GM21526 (cell line): ENCODE data around the gene EDA.
"Not testable (repeated sequence)": the region's sequence is repeated elsewhere in the genome, so short reads cannot be mapped to it uniquely, and the experiment has no call there.

Experiments used
- ATAC-seq: cut with Tn5 transposase; IDR thresholded peaks from one replicate; pipeline ENCODE4 v1.9.1; 2021; ENCODE audit warnings: moderate library complexity; ENCODE audit not compliant: unreplicated experiment, low FRiP score

Gene EDA

GRCh38 chrX:69740317-69740716 is 124.4 kb downstream of the EDA start:
- no peak for ATAC-seq

GRCh38 chrX:69741721-69742120 is 125.8 kb downstream of the EDA start:
- ATAC-seq = no peak

GRCh38 chrX:69746051-69746450 is 130.1 kb downstream of the EDA start:
- no peak for ATAC-seq

- no peak for ATAC-seq
These were observed 132.1 kb downstream of the EDA start for GRCh38 chrX:69748055-69748454.

- no peak for ATAC-seq
These were observed 144.2 kb downstream of the EDA start for GRCh38 chrX:69759921-69760625.

GRCh38 chrX:69761633-69762032 is 145.7 kb downstream of the EDA start:
- no peak for ATAC-seq

- no peak for ATAC-seq
These were observed 146.4 kb downstream of the EDA start for GRCh38 chrX:69762340-69762739.

GRCh38 chrX:69793260-69793935 is 177.5 kb downstream of the EDA start:
- ATAC-seq = no peak

- no peak for ATAC-seq
These were observed 179.8 kb downstream of the EDA start for GRCh38 chrX:69795702-69796101.

GRCh38 chrX:69807400-69807799 is 191.5 kb downstream of the EDA start:
- ATAC-seq = no peak

GRCh38 chrX:69808375-69808774 is 192.5 kb downstream of the EDA start:
- no peak for ATAC-seq

GRCh38 chrX:69813677-69814076 is 197.8 kb downstream of the EDA start:
- no peak for ATAC-seq

- no peak for ATAC-seq
These were observed 199.2 kb downstream of the EDA start for GRCh38 chrX:69815063-69815462.

GRCh38 chrX:69815519-69815918 is 199.6 kb downstream of the EDA start:
- ATAC-seq = no peak

GRCh38 chrX:69844636-69845035 is 228.7 kb downstream of the EDA start:
- no peak for ATAC-seq

- ATAC-seq = not testable (repeated sequence)
These were observed 244.1 kb downstream of the EDA start for GRCh38 chrX:69859999-69860398.

- ATAC-seq = no peak
These were observed 260.3 kb downstream of the EDA start for GRCh38 chrX:69876221-69876620.

- ATAC-seq = no peak
These were observed 268.3 kb downstream of the EDA start for GRCh38 chrX:69884210-69884609.

- ATAC-seq = no peak
These were observed 280.1 kb downstream of the EDA start for GRCh38 chrX:69896046-69896445.

- ATAC-seq = no peak
These were observed 284.6 kb downstream of the EDA start for GRCh38 chrX:69900491-69900890.

- no peak for ATAC-seq
These were observed 290.5 kb downstream of the EDA start for GRCh38 chrX:69906447-69906846.

- no peak for ATAC-seq
These were observed 298.9 kb downstream of the EDA start for GRCh38 chrX:69914781-69915180.
